Ishikawa (cell line): ENCODE results near the gene VSTM2B.

Source experiments
- CEBPB ChIP-seq: IDR thresholded peaks from 2 replicates; pipeline ENCODE4 v1.6.1; 2012
- CREB1 ChIP-seq: IDR thresholded peaks from 2 replicates; pipeline ENCODE4 v1.6.1; 2012; ENCODE audit warnings: low read depth
- EGR1 ChIP-seq: IDR thresholded peaks from 2 replicates; pipeline ENCODE4 v1.6.1; 2012
- EP300 ChIP-seq: IDR thresholded peaks from 2 replicates; pipeline ENCODE4 v1.6.1; 2012; ENCODE audit warnings: borderline replicate concordance
- FOXM1 ChIP-seq: IDR thresholded peaks from 2 replicates; pipeline ENCODE4 v1.6.1; 2012; ENCODE audit warnings: low read depth, borderline replicate concordance
- MAX ChIP-seq: IDR thresholded peaks from 2 replicates; pipeline ENCODE4 v1.6.1; 2012
- NFIC ChIP-seq: IDR thresholded peaks from 2 replicates; pipeline ENCODE4 v1.6.1; 2012
- RAD21 ChIP-seq: IDR thresholded peaks from 2 replicates; pipeline ENCODE4 v1.6.1; 2012; ENCODE audit warnings: low read depth
- REST ChIP-seq: IDR thresholded peaks from 2 replicates; pipeline ENCODE4 v1.6.1; 2012; ENCODE audit warnings: low read depth, mild to moderate bottlenecking
- TAF1 ChIP-seq: IDR thresholded peaks from 2 replicates; pipeline ENCODE4 v1.6.1; 2012; ENCODE audit warnings: low read depth, mild to moderate bottlenecking
- TCF12 ChIP-seq: IDR thresholded peaks from 2 replicates; pipeline ENCODE4 v1.6.1; 2012; ENCODE audit warnings: low read depth
- TEAD4 ChIP-seq: IDR thresholded peaks from 2 replicates; pipeline ENCODE4 v1.6.1; 2012
- USF1 ChIP-seq: IDR thresholded peaks from 2 replicates; pipeline ENCODE4 v1.6.1; 2012
- YY1 ChIP-seq: IDR thresholded peaks from 2 replicates; pipeline ENCODE4 v1.6.1; 2012; ENCODE audit warnings: low read depth
- ZBTB7A ChIP-seq: IDR thresholded peaks from 2 replicates; pipeline ENCODE4 v1.6.1; 2012; ENCODE audit warnings: low read depth

VSTM2B gene

GRCh38 chr19:29515233-29515619 lies 10.6 kb upstream of the VSTM2B start:
- no peak for TF ChIP-seq CEBPB

GRCh38 chr19:29515706-29516357 lies 10.0 kb upstream of the VSTM2B start:
- TF ChIP-seq YY1, result no peak
- TF ChIP-seq REST, result no peak
- TF ChIP-seq CEBPB, result no peak
- no peak for TF ChIP-seq USF1
- no peak for TF ChIP-seq EP300
- no peak for TF ChIP-seq RAD21
- TF ChIP-seq TEAD4, result no peak
- TF ChIP-seq CREB1, result no peak
- no peak for TF ChIP-seq FOXM1
- no peak for TF ChIP-seq NFIC
- no peak for TF ChIP-seq ZBTB7A
- TF ChIP-seq TAF1, result no peak
- no peak for TF ChIP-seq MAX
- TF ChIP-seq EGR1, result no peak
- no peak for TF ChIP-seq TCF12

- TF ChIP-seq RAD21 (no peak), CEBPB (no peak), EGR1 (no peak), CREB1 (no peak), TCF12 (no peak), TEAD4 (no peak), REST (no peak), FOXM1 (no peak), EP300 (no peak), YY1 (no peak), NFIC (no peak), USF1 (no peak), TAF1 (no peak), MAX (no peak), ZBTB7A (no peak)
Measured at GRCh38 chr19:29516358-29516725, 9.5 kb upstream of the VSTM2B start.

GRCh38 chr19:29516821-29517395 lies 8.9 kb upstream of the VSTM2B start:
- TF ChIP-seq TAF1 (no peak), FOXM1 (no peak), EP300 (no peak), RAD21 (no peak), TCF12 (no peak), USF1 (no peak), EGR1 (no peak), TEAD4 (no peak), YY1 (no peak), CREB1 (no peak), NFIC (no peak)

GRCh38 chr19:29517412-29517811 lies 8.4 kb upstream of the VSTM2B start:
- TF ChIP-seq TEAD4 (no peak), TCF12 (no peak), EGR1 (no peak), USF1 (no peak), CEBPB (no peak), RAD21 (no peak), CREB1 (no peak), NFIC (no peak), REST (no peak), EP300 (no peak), YY1 (no peak), FOXM1 (no peak), MAX (no peak), TAF1 (no peak), ZBTB7A (no peak)
